Measurements from ENCODE around the gene BRD1.
"Not testable (repeated sequence)": the region's sequence is repeated elsewhere in the genome, so short reads cannot be mapped to it uniquely, and the experiment has no call there.

The BRD1 gene

GRCh38 chr22:49768951-49769690 lies 58.6 kb downstream of the BRD1 start:
- no peak for ATAC-seq
- no peak for DNase-seq

DNA sequence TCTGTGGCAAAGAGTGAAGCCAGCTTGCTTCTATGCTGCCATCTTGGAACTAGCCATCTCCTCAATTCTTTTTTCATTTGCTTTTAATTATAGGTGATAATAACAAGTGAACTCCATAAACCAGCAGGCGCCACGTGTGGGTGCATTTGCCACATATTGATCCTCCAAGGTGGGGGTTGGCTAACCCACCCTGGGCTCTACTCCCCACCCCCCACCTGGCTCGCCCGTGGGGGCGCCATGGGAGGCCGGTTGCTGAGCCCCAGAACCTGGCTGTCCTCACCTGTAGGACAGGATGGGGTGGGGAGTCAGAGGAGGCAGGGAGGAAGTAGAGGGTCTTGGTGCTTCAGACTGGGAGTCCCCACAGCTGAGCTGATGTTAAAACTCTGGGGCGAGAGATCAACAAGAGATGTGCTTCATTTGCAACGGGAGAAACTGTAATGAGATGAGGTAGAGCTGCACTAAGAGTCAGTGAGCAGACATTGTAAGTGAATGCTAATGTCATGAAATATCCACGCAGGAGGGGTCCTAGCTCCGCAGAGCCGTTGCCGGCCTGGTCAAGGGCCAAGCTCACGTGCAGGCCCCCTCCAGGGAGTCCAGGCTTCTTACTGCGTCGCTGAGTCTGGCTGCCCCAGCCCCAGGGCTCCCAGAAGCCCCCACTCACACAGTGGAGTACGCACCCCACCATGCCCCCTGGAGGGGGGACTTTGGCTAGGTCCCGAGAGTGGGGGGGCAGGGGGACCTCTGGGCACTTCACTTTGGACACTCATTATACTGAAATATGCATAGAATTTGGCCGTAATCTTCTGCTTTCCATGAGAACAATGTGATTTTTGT lies 59.4 kb downstream of the BRD1 start:
- DNase-seq: no peak
- ATAC-seq: no peak

DNA sequence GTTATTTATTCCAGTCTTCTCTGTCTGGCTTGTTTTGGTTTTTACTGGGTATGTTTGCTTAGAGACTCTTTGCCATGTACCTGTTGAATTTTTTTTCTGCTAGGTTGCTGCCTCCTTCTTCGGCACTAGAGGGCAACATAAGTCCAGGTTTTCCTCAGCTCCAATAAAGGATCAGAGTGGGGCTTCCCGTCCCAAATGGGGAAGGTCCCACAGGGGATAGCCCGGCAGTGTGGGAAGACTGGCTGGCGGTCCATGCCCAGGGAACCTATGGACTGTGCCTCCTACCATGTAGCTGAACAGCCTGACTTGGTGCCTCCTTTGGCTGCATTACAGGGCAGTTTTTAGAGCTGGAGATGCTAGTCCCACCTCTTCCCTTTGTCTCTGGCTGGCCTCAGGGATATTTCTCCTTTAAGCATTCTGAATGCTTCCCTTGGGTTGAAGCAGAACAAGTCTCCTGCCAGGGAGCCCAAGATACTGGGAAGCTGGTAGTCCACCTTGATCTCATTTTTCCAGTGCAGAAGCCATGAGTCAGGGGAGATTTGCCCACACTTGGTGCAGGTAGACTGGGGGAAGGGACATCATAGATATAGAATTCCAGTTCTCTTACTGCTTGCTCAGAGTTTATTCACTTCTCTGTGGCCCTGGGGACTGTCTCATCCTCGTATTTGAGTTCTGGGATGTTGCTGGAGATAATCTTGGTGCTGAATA lies 60.2 kb downstream of the BRD1 start:
- DNase-seq (peak; percentile 25), ATAC-seq (peak; percentile 14)

GRCh38 chr22:49765951-49766350 lies 61.7 kb downstream of the BRD1 start:
- no peak for DNase-seq

GRCh38 chr22:49765091-49765771 lies 62.4 kb downstream of the BRD1 start:
- DNase-seq (no peak), ATAC-seq (no peak)

More at GRCh38 chr22:49765951-49766350, 61.7 kb downstream of the BRD1 start:
- ATAC-seq: no peak

DNA sequence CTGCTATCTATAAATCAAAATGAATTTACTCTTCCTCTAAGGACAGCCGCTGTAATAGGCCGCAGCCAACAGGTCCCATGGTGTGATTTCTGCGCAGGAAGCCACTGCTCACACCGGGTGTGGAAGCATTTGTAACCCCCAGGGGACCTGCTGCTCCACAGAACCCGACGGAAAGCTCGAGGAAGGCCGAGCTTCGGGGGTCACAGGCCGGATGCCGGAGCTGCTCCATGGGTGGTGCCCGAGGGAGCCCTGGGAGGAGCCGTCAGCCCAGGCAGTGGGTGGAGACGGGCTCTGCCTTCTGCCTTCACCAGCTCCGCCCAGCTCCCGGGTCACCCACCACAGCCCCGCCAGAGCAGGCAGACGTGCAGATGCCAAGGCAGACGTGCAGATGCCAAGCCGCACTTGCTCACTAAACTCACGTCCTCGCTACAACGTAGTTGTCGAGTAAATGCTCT lies 63.5 kb downstream of the BRD1 start:
- DNase-seq: no peak
- no peak for ATAC-seq

GRCh38 chr22:49763696-49764095 lies 64.0 kb downstream of the BRD1 start:
- no peak for DNase-seq
- ATAC-seq: no peak

DNA sequence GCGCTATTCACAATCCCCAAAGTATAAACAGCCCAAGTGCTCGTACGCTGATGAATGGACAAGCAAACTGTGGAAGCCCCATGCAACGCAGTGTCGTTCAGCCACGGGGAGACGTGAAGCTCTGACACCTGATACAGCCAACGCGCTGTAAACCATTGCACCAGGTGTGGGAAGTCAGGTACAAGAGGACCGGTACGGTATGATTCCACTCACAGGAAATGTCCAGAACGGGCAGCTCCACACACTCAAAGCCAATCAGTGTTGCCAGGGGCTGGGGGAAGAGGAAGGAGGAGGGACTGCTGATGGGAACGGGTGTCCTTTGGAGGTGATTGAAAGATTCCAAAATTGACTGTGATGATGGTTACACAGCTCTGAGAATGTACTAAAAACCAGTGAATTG lies 64.5 kb downstream of the BRD1 start:
- no peak for ATAC-seq
- no peak for DNase-seq

GRCh38 chr22:49762571-49762970 lies 65.1 kb downstream of the BRD1 start:
- not testable (repeated sequence) for ATAC-seq, DNase-seq

DNA sequence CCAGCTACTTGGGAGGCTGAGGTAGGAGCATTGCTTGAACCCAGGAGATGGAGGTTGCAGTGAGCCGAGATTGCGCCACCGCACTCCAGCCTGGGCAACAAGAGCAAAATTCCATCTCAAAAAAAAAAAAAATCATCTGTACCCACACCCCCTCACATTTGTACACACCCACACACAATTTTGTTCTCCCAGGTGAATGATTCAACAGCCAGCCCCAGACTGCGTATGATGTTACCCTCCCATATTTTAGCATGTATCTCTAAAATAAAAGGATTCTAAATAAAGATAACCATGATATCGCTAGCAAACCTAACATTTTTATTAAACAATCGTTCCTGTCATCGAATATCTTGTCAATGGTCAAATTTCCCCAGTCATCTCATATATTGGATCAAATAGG lies 65.8 kb downstream of the BRD1 start:
- no peak for ATAC-seq
- DNase-seq: no peak

GRCh38 chr22:49760630-49761571 lies 66.8 kb downstream of the BRD1 start:
- ATAC-seq (no peak), DNase-seq (no peak)

DNA sequence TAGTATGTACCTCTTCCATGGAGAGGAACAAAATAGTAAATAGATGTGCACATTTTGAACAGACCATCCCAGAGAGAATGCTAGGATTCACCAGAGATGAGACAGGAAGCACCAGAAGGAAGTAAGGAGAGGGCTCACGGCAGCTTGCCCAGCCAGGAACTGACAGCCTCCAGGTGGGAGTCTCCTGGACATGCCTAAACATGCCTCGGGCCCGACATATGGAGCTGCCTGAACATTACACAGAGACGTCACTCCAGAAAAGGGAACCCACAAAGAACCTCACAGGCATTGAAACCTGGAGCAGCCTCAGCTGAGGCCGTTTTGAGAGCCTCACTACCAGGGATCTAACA lies 67.4 kb downstream of the BRD1 start:
- no peak for DNase-seq
- no peak for ATAC-seq

GRCh38 chr22:49756676-49757075 lies 71.0 kb downstream of the BRD1 start:
- ATAC-seq: no peak

DNA sequence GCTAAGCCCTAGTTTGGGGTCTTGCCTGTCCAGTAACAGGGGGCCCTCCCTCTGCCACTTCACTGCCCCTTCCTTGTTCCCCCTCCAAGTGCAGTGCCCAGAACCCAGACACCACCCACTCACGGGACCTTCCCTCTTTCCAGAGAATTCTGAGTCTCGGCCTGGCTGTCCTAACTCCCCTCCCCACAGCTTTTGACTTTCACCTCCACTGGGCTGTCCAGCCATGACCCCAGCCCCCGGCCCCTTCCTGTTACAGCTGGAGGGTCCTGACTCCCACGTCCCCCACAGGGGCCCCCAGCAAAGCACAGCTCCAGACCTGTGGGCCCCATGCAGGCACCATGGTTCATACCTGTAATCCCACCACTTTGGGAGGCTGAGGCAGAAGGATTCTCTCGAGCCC lies 71.5 kb downstream of the BRD1 start:
- no peak for ATAC-seq
- DNase-seq: no peak

More at GRCh38 chr22:49756676-49757075, 71.0 kb downstream of the BRD1 start:
- no peak for DNase-seq

- ATAC-seq (no peak), DNase-seq (no peak)
Observed at GRCh38 chr22:49755631-49756001, 72.1 kb downstream of the BRD1 start.

DNA sequence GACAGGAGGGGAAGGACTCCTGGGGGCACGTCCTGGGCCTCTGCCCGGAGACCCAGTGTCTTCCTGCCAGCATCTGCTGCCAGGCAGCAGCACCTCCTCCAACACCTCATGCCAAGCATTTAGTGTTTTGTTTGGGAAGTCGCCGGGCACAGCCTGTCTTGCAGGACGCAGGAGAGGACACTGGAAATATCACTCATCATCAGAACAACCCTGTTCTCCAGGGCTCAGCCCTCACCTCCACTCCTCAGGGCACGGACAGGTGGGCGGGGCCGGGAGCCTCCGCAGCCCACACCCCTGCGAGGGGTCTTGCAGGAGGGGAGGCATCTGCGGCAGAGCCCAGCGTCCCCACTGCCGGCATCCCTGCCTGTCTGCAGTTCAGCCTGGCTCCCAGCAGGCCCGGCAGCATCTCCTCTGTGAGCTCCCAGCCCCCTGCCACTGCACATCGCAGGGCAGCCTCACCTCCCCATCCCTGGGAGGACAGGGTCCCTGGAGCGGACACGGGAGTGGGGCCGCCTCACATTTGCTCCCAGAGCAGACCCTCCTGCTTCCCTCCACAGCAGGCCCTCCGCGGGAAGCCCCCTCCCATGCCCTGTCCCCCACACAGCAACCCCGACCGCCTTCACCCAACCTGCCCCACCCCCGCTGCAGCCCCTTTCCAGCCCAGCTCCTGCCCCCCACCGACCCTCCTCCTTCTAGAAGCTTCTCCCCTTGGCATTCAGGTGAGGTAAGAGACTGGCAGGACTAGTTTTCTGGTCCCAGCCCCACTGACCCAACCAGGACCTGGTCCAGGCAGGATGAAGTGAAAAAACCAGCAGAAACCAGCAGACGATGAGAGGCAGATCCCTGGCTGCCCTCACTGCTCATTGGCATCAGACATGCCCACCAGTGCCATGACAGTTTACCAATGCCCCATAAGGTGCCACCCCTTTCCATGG lies 72.7 kb downstream of the BRD1 start:
- DNase-seq: no peak
- ATAC-seq: no peak

- DNase-seq (no peak), ATAC-seq (no peak)
Observed at GRCh38 chr22:49753961-49754695, 73.5 kb downstream of the BRD1 start.

GRCh38 chr22:49753276-49753890 lies 74.3 kb downstream of the BRD1 start:
- no peak for DNase-seq
- ATAC-seq: no peak

- ATAC-seq (no peak), DNase-seq (no peak)
Observed at GRCh38 chr22:49752598-49753091, 75.0 kb downstream of the BRD1 start.

Measured in stimulated activated naive CD8-positive, alpha-beta T cell treated with anti-CD3 and anti-CD28 coated beads, Interleukin-15, Interleukin-2, amounts not matched to agents 100 U/mL and 50 U/mL, for 24 hours (primary cell).